Ramos (cell line): ENCODE results near the gene CRB1.
"Not testable (repeated sequence)": the region's sequence is repeated elsewhere in the genome, so short reads cannot be mapped to it uniquely, and the experiment has no call there.

Experiments
- in situ Hi-C: fragments of 300-500 bp; cut with MboI; formaldehyde crosslinking; loops from one replicate; pipeline ENCODE4 v1.14.3; 2022; ENCODE audit warnings: low sequenced_read_pairs; ENCODE audit not compliant: unreplicated experiment

CRB1 gene

DNA sequence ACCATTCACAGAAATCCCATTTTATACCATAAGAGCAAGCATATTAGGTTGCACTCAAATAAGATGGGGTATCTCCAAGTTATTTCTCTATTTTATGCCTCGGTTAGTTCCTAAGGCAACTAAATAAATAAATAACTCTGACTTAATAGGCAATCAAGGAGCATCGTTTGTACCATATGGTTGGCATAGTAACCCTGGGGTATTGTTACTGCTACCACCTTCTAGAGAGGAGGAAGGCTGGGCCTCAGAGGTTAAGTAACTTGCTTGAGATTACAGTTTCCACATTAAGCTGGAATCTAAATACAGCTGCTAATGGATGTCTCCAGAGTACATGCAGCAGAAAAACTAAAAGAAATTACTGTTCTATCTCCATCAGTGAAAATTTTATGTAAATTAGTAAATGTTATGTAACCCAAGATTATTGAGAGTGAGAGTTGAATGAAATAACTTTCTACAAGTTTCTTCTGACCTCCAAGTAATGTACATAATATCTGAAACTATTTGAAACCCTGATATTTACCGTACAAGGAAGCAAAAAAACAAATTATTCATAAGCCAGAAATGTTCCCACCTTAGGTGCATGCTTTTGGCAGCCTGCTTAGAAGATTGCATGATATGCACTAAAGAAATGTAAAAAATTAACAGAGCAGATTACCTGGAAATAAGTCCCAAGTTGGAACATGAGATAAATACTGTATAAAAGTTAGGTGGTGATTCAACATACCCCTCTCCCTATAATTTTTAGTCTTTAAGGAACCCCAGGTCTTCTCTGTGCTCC, 127.0 kb downstream of the CRB1 start:
- in situ Hi-C loops, result no loop called here

DNA sequence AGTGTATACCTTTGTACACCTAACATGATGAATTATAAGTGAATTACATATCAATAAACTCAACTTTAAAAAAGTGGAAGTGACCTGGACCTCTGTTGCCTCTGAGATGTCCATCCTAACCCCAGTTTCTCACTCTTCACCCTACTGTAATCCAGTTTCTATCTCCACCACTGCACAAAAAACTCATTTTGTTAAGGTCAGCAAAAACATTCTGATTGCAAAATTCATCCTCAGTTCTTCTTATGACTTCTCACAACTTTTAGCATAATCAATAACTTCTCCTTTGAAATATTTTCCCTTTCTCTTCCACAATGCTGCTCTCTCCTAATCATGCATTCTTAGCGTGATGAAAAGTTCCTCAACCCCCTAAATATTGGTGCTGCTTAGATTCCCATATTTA, 129.8 kb downstream of the CRB1 start:
- in situ Hi-C loops, result no loop called here

DNA sequence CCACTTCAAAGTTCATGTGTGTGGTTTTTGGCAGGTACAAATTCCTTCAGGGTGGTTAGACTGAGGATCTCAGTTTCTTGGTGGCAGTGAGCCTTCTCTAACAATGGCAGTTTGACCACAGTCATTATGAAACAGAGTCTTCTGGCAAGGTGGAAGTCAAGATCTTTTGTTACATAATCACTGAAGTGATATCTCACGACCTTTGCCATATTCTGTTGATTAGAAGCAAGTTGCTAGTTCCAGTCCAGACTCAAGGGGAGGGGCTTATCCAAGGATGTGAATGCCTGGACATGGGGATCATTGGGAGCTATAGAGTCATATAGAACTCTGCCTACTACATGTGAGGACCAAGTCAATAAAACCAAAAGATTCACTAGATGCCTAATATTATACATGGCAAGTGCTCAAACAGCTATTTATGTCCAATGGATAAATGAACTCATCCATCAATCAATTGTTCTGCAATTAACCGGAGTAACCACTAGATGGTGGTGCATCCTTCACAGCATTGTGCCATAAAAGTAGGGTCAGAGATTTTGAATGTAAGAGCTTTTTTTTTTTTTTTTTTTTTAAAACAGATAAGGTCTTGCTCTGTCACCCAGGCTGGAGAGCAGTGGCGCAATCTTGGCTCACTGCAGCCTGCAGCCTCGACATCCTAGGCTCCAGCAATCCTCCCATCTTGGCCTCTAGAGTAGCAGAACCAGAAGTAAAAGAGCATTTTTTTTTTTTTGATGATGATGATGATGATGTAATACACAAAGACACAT, 131.9 kb downstream of the CRB1 start:
- in situ Hi-C loops, result no loop called here

DNA sequence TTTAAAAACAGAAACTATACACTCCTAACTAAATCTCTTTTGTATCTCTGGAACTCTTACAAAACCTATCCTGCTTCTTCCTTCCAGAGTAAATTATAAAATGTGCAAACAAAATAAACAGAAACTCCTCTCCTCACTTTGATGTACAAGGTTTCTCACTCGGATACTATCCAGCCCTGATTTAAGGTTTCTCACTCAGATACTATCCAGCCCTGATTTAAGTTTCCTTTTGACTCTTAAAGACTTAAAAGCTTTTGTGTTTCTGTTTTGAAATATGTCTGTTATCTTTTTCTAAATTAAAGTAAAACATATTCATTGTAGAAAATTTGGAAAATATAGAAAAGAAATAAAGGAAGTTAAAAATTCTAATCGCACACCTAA, 132.5 kb downstream of the CRB1 start:
- in situ Hi-C loops, result no loop called here

DNA sequence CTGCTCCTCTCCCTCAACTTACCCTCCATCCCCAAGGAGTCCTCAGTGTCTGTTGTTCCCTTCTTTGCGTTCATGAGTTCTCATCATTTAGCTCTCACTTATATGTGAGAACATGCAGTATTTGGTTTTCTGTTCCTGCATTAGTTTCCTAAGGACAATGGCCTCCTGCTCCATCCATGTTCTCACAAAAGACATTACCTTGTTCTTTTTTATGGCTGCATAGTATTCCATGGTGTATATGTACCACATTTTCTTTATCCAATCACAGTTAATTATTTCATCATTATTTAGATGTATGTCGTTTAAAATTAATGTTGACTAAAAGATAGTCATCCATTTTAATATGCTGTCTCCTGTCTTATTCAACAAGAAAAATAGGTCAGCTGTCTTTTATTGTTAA, 134.1 kb downstream of the CRB1 start:
- in situ Hi-C loops, result no loop called here

DNA sequence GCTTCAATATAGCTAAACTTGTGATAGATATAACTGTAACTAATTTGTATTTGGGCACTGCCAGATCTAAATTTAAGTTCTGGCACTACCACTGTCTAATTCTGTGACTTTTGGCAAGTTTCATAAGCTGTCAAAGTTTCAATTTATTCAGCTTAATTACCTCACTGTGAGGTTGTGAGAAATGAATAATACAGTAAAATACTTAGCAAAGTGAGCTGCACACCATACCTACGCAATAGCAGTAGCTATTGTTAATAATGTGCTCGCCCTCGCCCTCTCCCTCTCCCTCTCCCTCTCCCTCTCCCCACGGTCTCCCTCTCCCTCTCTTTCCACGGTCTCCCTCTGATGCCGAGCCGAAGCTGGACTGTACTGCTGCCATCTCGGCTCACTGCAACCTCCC, 136.7 kb downstream of the CRB1 start:
- in situ Hi-C loops, result not testable (repeated sequence)

DNA sequence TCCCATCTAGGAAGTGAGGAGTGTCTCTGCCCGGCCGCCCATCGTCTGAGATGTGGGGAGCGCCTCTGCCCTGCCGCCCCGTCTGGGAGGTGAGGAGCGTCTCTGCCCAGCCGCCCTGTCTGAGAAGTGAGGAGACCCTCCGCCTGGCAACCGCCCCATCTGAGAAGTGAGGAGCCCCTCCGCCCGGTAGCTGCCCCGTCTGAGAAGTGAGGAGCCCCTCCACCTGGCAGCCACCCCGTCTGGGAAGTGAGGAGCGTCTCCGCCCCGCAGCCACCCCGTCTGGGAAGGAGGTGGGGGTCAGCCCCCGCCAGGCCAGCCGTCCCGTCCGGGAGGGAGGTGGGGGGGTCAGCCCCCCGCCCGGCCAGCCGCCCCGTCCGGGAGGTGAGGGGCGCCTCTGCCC, 137.6 kb downstream of the CRB1 start:
- in situ Hi-C loops, result not testable (repeated sequence)

DNA sequence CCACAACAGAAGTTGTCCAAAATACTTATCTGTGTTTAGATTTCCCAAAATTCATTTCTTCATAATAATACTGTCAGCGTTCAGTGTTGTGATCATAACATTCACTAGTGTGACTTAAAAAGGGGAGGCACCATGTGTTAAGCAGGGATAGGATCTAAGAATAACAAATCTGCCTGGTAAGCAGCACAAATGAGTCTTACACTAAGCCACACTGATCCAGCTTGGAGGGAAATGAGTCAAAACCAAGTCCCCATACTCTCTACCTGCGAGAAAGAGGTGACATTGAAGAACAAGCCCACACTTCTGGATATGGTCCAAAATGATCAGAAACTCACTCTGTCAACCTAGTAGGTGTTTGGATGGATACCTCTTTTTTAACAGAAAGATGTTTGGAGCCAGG, 145.5 kb downstream of the CRB1 start:
- in situ Hi-C loops, result no loop called here

DNA sequence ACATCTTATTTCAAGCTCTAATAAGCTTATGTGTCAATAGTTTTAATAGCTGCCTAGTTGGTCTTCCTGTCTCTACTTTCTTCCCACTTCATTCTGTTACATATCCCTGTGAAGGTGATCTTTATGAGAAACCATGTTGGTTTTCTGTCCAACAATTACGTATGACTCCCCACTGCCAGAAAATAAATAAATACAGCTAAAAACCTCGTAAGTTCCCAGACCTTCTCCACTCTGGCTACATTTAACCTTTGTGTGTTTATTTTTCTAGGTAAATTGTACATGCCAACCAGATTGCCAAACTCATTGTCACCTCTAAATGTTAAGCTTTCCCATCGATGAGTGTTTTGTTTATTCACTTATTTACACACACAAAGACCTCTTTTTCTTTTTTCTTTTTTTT, 147.2 kb downstream of the CRB1 start:
- in situ Hi-C loops, result no loop called here

DNA sequence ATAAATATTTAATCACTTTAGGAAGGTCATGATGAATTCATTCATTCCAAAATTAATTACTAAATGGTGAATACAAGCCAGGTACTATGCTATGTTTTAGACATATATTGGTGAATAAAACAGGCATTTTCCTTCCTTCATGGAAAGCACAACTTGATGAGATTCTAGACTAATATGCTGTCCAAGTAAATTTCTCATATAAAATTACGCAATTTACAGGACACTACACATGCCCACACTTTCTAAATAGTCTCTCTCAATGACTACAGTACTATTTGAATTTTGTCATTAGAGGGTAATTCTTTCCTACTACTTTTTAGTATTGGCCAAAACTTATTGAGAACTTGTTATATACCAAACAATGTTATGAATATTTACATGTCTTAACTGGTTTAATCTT, 150.6 kb downstream of the CRB1 start:
- in situ Hi-C loops, result no loop called here

DNA sequence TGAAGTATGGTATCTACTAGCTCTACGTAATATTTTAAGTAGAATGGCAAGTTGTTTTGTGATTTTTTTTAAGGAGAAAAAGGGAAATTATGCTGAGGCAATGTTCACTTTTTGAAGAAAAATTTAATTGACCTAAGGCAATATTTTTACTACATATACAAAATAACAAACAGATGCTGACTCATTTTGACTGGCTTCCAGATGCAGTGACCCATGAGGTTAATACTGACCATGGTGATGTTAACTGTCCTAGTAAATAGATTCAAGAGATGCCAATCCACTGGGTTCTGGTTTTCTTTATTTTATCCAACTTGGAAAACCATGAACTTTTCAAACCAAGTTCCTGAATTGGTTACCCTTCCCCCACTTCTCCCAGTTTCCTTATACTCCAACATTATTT, 154.9 kb downstream of the CRB1 start:
- in situ Hi-C loops, result no loop called here

DNA sequence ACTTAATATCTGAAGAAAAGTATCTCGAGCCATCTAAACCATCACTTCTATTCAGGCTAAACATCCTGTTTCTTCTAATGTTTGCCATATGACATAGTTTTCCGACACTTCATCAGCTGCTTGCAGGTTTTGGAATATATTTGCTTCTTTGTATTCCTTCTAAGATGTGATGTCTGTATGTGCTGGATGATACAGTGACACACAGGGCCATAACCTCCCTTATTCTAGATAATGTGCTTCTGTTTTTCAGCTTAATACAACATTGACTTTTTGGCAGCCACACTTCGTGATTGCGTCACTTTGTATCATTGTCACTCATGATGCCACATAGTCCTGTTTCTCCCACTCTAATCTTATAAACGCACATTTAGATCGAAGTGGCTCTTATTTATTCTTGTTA, 156.3 kb downstream of the CRB1 start:
- in situ Hi-C loops, result no loop called here

DNA sequence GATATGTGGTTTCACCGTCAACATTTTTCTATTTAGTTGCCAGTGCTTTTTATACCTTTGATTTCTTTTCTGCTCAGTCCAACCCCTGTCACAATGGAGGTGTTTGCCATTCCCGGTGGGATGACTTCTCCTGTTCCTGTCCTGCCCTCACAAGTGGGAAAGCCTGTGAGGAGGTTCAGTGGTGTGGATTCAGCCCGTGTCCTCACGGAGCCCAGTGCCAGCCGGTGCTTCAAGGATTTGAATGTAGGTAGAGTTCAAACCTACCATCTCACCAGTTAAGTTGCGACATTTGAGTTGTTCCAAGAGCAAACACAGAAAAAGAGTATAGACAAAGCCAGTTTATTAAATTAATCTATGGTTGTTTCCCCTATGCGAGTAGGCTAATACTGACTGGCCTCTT, 161.3 kb downstream of the CRB1 start:
- in situ Hi-C loops, result no loop called here

DNA sequence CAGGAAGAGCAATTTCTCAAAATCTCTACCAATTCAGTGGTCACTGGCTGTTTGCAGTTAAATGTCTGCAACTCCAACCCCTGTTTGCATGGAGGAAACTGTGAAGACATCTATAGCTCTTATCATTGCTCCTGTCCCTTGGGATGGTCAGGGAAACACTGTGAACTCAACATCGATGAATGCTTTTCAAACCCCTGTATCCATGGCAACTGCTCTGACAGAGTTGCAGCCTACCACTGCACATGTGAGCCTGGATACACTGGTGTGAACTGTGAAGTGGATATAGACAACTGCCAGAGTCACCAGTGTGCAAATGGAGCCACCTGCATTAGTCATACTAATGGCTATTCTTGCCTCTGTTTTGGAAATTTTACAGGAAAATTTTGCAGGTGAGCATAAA, 167.2 kb downstream of the CRB1 start:
- in situ Hi-C loops, result no loop called here

DNA sequence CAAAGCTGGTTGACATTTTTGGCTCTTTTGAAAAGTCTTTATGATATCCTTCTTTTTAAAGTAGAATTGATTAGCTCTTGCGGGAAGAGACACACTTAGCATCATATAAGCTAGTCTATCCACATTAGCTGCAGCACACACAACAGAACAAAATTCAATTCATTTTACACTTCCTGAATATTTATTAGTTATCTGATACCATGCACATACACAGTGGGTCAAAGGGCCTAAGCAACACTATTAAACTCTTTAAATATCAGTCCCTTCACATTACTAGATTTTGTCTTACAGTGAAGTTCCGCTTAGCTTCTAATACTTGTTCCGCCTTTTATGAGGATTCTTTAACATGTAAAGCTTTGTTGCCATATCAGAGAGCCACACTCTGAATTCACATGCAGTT, 169.5 kb downstream of the CRB1 start:
- in situ Hi-C loops, result no loop called here

DNA sequence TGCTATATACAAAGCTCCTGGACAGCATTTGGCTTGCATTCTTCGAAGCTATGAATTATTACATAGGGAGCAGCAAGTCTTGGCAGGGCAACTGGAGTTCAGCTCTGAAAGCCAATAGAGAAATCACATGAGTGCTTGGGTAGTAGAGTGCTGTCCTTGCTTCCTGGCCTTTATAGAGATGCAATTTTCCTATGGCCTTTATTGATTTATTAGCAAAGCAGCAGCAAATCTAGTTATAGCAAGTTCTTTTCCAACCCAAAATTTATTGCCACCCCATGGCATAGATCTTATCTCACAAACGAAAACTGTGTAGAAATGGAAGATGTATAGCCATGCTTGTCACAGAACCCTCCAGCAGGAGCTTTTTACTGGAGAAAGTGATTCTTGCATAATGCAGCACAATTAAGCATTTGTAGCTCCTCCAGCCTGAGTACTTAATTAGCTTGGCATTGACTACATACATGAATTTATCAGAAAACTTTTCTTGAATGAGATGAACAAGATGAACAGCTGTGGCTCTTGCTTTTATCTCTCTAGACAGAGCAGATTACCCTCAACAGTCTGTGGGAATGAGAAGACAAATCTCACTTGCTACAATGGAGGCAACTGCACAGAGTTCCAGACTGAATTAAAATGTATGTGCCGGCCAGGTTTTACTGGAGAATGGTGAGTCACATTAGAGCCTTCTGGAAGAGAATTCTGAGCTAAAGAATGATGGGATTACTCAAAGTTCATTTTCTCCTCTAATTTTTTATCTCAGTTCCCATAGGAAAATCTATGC, 170.1 kb downstream of the CRB1 start:
- in situ Hi-C loops, result no loop called here

DNA sequence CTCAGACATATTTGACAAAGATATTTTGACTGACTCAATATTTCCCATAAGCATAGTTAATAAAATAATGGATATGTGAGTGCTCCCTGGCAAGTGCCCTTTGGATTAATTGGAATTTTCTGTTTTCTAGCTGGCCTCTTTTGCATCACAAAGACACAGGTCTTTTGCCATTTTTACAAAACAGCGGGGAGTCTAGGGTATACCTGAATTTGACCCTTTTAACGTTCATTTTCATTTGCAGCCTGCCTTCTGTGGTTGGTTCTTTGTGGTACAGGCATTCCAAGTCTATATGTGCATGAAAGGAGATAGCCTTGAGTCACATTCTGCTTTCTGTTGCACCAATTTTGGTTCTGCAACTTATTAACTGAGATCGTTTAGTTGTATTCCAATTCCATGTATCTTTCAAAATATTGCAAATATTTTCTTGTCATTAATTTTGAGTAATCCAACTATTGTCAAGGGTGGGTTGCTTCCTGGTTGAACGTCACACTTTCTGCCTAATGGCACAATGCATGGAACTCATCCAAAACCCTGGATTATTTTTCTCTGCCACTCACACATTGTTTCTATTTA, 171.7 kb downstream of the CRB1 start:
- in situ Hi-C loops, result no loop called here

DNA sequence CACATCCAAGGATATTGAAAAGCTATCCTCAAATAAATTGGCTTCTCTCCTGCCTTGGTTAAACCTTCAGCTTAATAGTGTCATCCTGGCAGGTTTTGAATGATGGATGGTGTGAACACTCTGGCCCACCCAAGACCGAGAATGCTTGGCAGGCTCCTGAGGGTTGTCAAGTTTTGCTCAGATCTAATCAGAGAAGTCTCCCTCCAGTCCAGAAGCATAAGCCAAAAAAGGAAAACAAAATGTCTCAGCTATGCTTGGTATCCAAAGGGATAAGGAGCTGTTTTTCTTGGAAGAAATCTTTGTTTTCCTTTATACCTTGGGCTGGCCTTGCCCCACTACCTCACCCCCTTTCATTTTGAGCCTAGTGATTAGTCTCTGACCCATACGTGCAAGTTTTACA, 172.7 kb downstream of the CRB1 start:
- in situ Hi-C loops, result no loop called here

DNA sequence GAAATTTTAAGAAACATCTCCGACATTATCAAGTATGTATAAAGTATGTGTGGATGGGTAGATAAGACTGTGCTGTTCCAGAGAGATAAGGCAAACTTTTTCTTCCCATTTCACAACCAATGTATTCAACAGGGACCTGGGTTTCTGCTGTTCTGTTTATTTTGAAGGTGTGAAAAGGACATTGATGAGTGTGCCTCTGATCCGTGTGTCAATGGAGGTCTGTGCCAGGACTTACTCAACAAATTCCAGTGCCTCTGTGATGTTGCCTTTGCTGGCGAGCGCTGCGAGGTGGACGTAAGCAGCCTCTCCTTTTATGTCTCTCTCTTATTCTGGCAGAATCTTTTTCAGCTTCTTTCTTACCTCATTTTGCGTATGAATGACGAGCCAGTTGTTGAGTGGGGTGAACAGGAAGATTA, 174.0 kb downstream of the CRB1 start:
- in situ Hi-C loops, result no loop called here

DNA sequence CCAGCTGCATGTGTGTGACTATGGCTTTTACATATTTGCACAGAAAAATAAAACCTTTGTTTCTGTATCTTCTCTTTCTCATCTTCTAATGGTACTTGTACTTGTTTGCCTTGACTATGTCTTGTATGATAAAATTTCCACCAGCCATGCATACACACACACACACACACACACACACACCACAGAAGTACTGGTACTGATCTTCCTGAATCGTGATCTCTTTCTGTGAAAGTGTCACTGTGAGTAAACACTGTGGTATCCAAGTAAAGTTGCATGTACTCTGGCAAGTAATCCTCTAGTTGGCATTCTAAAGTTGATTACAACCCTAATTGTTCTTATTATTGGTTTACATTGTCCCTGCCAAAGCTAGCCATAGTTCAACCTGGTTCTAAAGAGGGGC, 176.7 kb downstream of the CRB1 start:
- in situ Hi-C loops, result no loop called here
